GM19468 (cell line): ENCODE measurements around the gene ADGRD1.

ENCODE experiments used
- ATAC-seq: cut with Tn5 transposase; IDR thresholded peaks from one replicate; pipeline ENCODE4 v1.9.1; 2021; ENCODE audit warnings: mild to moderate bottlenecking, moderate library complexity, moderate number of reproducible peaks; ENCODE audit not compliant: unreplicated experiment; ENCODE audit errors: extremely low read depth

Gene ADGRD1

DNA sequence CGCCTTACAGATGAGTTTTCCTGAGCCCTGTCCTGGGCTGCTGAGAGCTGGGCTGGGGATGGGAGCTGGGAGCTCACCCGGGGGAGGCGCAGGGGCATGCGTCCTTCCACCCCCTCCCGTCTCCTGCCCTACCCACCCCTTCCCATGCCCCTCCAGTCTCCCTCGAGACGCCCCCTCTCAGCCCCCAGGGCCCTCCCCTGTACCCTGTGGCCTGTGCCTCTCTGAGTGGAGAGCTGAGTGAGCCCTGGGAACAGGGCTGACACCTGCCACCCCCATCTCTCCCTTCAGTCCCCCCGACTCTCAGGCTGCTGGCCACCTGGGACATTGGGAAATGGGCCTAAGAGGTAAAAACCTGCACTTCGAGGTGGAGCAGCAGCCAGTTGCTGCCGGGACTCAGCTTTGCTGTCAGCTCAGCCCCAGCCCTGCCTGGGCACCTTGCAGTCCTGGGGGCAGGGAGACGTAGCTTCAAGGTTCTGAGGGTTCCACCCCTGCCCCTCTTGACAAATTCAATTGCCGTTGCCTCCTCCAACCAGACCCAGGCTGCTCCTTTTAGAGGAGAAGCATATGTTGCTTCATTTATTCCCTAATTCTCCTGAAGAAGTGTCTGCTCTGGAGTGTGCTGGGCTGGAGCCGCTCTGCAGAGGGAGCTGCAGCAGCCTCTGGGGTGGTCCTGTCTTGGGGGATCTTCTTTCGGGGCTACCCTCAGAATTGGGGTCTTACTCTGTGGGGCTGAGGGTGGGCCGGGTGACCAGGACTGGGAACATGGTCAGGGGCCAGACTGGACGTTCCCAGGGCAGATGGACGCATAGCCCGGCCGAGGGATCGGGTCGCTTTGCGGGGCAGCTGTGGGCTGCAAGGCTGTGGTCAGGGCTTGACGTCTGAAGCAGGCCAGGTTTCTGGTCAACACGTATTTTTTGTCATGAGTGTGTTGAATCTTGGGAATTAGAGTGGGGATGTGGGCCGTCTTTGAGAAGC lies 141.4 kb downstream of the ADGRD1 start:
- ATAC-seq: no peak

DNA sequence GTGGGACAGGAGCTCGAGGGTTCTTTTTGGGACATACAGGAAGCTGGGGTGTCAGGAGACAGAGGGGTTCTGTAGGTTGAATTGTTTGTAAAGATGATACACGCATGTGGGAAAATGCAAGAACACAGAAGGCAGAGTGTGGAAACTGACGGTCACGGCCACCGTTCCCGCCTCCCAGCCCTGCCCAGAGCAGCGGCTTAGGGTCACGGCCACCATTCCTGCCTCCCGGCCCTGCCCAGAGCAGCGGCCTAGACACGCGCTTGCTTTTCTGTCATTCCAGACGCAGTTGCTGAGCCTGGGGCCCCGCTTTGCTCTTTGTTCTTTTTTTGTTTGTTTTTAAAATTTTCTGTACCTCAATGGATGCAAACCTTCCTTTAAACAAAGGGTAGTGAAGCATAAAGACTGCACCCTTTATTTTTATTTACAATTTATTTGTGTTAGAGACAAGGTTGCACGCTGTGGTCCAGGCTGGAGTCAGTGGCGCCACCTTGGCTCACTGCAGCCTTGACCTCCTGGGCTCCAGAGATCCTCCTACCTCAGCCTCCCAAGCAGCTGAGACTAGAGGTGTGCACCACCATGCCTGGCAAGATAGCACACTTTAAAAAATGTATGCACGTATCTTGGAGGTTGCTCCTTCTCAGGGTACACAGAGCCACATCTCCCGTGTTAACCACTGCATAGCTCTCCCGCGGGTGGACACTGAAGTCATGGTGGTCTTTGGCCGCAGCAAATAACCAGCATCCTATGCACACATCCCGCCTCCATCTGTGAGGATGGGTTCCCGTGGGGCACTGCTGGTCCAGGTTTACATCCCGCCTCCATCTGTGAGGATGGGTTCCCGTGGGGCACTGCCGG lies 142.3 kb downstream of the ADGRD1 start:
- ATAC-seq: no peak

DNA sequence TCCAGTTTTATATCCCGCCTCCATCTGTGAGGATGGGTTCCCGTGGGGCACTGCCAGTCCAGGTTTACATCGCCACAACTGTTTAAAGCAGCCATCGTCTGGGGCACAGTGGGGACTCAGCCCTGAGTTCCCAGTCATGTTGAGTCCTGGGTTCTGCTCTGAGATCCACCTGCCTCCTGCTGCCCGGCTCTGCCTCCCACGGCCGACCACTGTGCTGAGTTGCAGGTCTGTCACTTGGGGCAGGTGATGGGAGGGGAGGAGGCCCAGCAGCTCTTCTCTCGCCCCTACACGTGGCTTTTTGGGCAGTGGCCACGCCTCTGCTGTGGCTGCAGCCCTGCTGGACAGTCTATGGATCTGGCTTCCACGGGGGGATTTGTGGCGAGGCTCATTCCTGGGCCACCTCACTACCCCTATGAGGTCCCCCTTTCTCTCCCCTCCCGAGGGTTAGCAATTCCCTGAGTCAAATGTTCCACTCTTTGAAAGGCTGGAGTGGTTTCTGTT lies 143.0 kb downstream of the ADGRD1 start:
- no peak for ATAC-seq

DNA sequence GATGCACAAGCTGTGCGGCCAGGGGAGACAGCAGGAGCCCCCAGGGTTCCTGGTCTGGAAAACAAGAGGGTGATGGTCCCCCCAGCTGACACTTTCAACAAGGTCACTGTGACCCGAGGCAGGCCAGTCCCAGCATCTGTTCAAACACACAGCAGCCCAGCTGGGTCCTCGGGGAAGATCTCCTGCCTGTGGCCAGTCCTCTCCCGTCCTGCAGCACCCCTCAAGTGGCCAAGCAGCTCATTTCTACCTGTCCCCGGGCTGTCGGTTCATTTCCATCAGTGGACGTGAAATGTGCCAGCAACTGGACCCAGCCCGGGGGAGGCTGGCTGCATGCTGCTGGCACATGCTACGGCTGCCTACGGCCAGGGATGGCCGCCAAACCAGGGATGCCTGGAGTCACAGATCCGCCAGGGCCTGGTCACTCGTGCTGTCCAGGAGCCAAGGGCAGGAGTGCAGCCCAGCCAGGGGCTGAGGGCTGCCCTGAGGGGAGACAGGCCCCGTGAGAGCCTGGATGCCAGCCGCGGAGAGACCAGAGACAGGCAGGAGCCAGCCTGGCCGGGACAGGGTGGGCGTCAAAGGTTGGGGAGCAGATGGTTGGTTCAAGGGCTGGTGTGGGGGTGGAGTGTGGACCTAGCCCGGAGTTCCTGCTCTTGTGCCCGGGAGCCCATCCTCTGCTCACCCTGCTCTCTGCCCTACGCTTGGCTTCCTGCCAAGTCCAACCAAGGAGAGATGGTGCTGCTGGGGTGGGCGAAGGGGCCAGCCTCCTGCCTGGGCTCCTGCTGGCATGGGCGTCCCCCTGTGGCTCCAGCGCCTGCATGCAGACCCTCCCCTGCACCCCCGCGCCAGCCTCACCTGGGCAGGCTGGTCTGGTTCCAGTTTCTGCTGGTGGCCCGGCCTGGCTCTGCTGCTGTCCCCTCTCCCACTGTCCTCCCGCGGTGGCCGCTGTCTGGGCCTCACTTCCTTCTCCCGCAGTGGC lies 143.8 kb downstream of the ADGRD1 start:
- ATAC-seq: no peak

DNA sequence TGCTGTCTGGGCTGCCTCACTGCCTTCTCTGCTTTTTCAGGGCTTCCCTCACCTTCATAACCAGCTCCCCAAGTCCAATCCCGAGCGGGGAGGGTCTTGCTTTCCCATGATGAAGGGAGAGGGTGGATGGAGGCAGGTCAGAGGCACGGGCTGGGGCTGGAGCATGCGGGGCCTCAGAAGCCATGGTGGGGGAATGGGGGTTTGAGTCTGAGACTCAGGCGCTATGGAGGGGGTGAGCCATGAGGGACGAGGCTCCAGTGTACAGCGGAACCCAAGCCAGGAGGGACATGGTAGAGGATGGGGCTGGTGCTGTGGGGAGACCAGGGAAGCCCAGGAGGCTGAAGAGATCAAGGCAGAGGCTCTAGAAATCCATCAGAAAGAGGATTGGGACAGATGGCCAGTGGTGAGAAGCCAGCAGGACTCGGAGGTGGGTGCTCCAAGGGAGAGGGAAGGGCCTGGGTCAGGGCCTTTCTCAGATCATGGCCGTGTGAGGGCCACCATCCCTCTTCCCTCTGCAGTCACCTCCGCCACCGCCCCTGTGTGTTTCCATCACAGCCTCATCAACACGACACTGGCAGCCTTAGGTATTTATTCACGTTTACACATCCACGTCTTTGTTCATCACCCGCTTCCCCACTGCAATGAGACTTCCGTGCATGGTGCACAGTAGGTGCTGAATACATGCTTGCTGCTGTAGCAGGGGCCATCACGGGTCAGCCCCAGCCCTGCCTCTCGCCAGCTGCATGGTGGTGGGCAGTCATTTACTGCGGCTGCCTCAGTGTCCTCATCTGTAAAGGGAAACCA lies 144.7 kb downstream of the ADGRD1 start:
- ATAC-seq: no peak

DNA sequence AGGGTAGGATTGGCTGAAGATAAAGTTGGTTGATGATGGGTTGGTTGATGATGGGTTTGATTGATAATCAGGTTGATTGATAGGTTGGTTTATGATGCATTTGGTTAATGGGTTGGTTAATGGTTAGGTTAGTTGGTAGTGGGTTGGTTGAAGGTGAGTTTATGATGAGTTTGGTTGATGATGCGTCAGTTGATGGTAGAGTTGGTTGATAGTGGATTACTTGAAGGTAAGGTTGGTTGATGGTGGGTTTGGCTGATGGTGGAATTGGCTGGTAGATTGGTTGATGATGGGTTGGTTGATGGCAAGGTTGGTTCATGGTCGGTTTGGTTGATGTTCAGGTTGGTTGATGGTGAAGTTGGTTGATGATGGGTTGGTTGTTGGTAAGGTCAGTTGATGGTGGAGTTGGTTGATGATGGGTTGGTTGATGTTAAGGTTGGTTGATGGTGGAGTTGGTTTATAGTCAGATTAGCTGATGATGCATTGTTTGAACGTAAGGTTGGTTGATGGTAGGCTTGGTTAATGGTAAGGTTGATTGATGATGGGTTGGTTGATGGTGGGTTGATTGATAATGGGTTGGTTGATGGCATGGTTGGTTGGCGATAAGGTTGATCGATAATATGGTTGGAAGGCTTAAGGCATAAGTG lies 146.4 kb downstream of the ADGRD1 start:
- no peak for ATAC-seq

DNA sequence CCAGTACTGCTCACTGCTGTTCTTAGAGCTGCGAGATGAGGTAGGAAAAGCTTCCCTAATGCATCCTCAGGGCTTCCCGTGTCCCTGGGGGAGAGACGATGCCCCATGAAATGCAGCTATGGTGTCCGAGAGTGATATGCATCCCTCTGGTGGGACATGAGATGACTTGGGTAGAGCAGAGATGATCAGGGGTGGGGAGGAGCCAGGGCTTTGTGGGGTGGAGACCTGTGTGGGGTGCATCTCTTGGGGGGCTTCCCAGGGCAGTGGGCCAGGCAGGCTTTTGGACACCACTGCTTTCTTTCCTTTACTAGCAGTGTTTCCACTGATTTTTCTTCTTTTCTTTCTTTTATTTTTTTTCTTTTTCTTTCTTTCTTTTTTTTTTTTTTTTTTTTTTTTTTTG lies 147.3 kb downstream of the ADGRD1 start:
- ATAC-seq: no peak

DNA sequence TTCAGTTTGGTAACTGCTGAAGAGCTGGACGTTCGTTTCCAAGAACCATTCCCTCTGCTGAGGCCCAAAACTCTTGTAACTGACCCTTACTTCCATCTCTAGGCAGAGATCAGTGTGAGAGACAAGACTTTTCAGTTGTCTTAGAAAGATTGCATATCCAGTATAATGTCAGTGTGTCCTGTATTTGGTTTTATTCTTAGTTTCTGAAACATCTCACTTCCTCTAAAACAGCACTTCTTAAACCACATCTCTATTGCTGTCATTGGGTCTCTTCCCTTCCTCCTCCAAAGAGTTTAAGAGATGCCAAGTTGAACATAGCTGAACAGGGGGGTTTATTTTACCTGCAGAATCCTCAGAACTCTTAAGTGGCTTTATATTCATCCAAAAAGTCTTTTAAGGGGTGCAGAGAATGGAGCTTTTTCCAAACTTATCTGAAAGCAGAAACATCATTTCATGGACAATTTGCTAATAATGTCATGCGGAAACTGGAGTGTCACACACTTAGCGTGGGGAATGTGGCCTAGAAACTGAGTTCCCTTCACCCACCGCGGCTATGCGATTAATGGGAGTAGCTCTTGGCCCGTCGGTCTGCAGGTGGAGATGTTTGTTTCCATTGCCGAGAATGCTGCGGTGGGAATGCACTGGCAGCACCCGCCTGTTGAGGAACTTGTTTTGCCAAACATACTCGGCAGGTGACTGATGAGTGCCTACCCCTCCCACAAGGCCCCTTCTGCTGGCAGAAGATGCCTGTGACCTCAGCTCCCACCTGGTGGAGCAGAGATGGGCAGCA lies 148.2 kb downstream of the ADGRD1 start:
- peak; percentile 70 for ATAC-seq

DNA sequence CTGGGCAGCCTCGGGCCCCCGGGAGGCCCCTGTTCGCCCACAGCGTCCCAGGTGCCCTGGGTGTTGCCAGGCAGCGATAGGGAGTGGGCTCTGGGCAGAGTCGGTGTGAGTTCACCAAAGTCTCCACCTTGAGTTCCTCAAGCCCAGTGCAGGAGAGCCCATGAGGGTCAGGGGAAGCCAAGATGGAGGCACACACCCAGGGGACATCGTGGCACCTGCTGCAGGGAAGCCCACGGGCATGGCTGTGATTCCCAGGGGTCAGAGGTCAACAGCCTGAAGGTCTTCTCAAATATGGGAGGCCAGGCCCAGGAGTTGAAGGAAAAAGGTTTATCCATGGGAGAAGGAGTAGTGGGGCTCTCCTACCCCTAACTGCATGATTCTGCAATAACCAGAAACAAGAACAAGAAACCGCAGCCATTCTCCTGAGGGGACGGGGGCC lies 148.8 kb downstream of the ADGRD1 start:
- ATAC-seq: no peak

DNA sequence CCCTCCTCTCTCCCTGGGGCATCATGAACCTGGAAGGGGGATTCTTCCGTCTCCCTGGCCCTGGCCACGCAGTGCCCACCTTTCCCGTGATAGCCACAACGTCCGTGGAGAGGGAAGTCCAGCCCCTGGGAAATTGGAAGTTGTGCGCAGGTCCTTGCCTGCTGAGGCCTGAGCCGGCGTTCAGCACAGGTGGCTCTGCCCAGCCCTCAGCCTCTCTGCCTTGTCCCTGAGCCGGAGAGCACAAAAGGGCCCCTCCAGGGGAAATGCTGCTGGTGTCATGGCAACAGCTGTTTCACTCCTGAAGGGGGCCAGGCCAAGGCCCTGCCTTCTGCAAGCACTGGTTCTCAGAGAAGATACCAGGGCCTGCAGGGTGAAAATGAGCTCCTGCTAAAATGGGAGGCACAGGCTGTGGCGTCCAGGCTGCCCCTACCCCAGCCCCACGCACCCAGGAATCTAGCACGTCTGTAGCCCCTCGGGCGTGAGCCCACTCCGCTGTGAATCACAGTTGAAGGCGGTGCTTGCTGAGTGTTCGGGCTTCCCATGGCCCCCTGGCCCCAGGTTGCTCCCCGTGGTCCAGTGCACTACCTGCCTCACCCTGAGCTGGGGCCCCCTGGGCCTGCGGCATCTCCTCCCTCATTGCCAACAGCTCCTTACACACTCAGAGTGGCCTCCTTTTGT lies 149.4 kb downstream of the ADGRD1 start:
- ATAC-seq: no peak

DNA sequence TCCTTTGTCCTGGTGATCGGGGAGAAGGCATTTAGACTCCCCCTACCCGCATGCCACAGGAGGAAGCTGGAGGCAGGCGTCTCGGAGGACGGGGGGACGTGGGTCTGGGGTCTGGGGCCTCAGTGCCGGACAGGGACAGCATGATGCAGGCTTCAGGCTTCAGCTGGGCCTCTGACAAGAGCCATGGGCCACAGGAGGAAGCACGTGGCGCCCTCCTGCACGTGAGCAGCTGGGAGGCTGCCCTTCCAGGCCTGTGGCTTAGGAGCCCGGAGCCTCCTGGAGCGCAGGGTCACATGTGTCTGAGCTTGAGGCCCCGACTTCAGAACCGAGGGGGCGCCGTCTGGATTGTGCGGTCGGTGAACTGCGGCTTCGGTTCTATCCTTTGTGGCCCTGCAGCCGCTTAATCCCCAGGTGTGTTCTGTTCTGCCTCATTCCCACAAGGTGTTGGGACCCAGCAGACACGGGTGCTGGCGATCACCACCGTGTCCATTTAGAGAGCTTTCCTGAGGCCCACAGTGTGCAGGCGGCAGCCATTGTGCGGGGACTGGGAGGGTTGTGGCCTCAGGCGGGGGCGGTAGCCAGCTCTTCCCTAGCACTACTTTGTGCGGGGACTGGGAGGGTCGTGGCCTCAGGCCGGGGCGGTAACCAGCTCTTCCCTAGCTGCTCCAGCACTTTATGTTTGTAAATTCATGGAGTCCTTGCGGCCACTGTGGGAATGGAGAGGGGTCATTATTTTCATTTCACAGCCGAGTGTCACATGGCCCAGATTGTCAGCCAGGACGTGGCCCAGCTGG lies 150.2 kb downstream of the ADGRD1 start:
- no peak for ATAC-seq

DNA sequence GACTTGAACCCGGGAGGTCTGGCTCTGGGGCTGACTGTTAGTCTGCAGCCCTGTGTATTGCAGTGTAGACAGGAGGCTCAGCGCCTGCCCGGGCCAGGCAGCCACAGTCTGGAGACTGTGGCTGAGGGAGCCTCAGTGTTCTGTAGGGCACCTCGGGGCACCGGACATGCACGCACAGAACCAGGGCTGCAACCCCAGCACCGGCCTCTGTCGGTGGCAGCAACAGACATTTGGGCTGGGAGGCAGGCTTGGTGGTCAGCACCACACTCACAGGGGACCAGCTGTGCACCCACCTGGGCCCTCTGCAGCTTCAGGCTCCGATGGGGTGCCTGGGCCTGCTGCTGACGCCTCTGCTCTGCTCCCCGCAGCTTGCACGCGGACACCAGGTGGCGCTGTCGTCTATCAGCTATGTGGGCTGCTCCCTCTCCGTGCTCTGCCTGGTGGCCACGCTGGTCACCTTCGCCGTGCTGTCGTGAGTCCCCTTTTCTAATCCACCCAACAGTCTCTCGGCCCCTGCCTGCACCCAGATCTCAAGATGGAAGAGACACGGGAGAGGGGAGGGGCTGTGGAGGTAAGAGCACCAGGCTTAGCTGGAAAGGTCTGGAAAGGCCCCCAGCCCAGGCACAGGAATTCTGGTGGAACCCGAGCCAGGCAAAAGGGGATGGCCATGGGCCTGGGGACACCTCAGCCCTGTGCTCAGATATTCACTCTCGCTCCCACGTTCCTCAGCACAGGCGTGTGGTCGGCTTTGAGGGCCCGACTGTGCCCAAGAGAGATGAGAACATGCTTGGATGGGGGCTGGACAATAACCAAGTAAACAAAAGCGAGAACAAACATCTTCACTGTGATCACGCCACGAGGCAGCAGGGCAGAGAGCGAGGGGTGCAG lies 151.0 kb downstream of the ADGRD1 start:
- no peak for ATAC-seq

DNA sequence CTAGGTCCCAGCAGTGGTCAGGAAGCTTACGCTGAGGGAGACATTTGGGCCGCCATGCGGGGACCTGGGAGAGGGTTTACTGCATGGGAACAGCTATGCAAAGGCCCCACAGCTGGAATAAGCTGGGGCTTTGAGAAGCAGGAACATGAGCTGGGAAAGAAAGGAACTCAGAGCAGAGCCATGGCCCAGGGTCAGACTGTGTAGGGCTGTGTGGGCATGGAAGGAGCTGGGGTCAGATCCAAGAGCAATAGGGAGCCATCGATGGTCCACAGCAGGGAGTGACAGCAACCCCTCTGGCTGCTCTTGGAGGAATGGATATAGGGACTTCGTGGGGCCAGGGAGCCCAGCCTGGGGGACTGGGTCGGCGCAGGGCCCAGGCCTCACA lies 151.6 kb downstream of the ADGRD1 start:
- no peak for ATAC-seq

DNA sequence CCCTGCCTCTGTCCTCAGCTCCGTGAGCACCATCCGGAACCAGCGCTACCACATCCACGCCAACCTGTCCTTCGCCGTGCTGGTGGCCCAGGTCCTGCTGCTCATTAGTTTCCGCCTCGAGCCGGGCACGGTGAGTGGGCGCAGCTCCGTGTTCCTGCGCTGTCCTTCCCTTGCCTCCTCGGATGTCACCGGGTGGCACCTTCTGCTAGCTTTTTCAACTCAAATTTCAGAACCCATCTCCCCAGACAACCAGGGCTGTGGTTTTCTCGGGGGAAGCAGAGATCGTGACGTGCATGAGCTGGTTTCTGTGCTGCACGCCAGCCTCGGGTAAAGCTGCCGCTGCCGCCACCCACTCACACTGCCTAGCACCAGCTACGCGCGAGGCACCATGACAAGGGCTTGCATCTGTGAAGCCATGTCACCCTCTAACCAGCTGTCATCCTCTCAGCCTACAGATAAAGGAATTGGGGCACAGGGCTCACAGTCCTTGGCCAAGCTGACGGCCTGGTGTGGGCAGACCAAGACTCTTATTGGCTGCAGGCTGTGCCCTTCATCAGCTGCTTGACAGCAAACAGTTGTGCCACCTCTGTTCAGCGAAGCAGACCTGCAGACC lies 152.1 kb downstream of the ADGRD1 start:
- no peak for ATAC-seq

DNA sequence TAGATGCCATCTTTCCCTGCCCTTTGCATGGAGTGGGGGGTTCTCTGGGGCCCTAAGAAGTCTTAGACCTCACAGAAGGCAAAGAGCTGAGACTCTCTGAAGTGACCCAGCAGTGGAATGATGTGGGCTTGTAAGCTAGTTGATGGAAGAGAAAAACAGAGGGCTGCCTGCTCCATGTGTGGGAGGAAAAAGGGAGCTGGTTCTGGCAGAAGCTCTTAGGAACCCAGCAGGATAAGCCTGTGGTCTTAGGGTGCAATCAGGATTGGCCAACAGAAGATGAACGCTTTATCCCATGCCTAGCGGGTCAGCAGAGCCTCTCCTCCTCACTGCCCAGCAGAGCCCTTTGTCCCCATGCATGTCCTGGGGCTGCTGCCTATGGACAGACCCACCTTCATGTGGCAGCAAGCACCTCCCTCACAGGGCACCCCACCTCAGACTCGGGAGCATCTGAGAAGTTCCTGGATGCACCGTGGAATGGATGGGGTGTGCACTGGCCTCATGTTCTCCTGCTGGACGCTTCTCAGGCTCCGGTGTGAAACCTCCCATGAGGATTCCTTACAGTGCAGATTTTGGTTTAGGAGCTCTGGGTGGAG lies 152.7 kb downstream of the ADGRD1 start:
- no peak for ATAC-seq
